ENCODE data around the gene C19orf47. TPM values are rescaled to one million over a fixed set of nuclear protein-coding genes. Genes with fewer than 3 reads are reported as not detected.

Gene C19orf47
- total RNA-seq, 1 donor from 2014 or later = 16.1 TPM

GRCh38 chr19:40339018-40339728, 9.0 kb downstream of the C19orf47 start:
- H3K9me3 ChIP-seq = no peaks in the 10 kb centered on the region
- DNase-seq (no peak), ATAC-seq (no peak)
- intact Hi-C loops (cut with DNase I) = no loop called here
- H3K4me3 ChIP-seq = no peak overlapping the region
- no peak for TF ChIP-seq CTCF (IDR thresholded peaks at IDR 0.05)
- H3K27ac ChIP-seq = no peak overlapping the region
- H3K4me1 ChIP-seq = no peaks in the 10 kb centered on the region
- H3K36me3 ChIP-seq = peaks cover 27% of the 10 kb centered on the region
- no peaks in the 10 kb centered on the region for H3K27me3 ChIP-seq

- no peaks in the 10 kb centered on the region for H3K9me3 ChIP-seq
- intact Hi-C loops (cut with DNase I) = no loop called here
These were observed 10.6 kb downstream of the C19orf47 start for GRCh38 chr19:40337594-40337993.

GRCh38 chr19:40337107-40337506, 11.1 kb downstream of the C19orf47 start:
- intact Hi-C loops (cut with DNase I) = no loop called here
- ATAC-seq = no peak
- no peaks in the 10 kb centered on the region for H3K27me3 ChIP-seq
- H3K36me3 ChIP-seq = peaks cover 48% of the 10 kb centered on the region
- no peaks in the 10 kb centered on the region for H3K4me1 ChIP-seq
- H3K9me3 ChIP-seq = no peaks in the 10 kb centered on the region
- H3K27ac ChIP-seq = no peak overlapping the region
- no peak for DNase-seq
- no peak for TF ChIP-seq CTCF (IDR thresholded peaks at IDR 0.05)
- no peak overlapping the region for H3K4me3 ChIP-seq

More at GRCh38 chr19:40337594-40337993, 10.6 kb downstream of the C19orf47 start:
- ATAC-seq = no peak
- H3K27ac ChIP-seq = no peak overlapping the region
- TF ChIP-seq CTCF (IDR thresholded peaks at IDR 0.05) = no peak
- no peaks in the 10 kb centered on the region for H3K27me3 ChIP-seq
- no peak overlapping the region for H3K4me3 ChIP-seq
- DNase-seq = no peak
- H3K36me3 ChIP-seq = peaks cover 43% of the 10 kb centered on the region
- no peaks in the 10 kb centered on the region for H3K4me1 ChIP-seq

GRCh38 chr19:40336601-40336900, 11.6 kb downstream of the C19orf47 start:
- no peak for TF ChIP-seq CTCF (IDR thresholded peaks at IDR 0.05)
- peaks cover 53% of the 10 kb centered on the region for H3K36me3 ChIP-seq
- no peaks in the 10 kb centered on the region for H3K9me3 ChIP-seq
- no peak overlapping the region for H3K4me3 ChIP-seq
- ATAC-seq (no peak), DNase-seq (no peak)
- H3K4me1 ChIP-seq = no peaks in the 10 kb centered on the region
- intact Hi-C loops (cut with DNase I) = no loop called here
- no peaks in the 10 kb centered on the region for H3K27me3 ChIP-seq
- no peak overlapping the region for H3K27ac ChIP-seq

- no peaks in the 10 kb centered on the region for H3K4me1 ChIP-seq
- no peak overlapping the region for H3K4me3 ChIP-seq
- DNase-seq (no peak), ATAC-seq (no peak)
- TF ChIP-seq CTCF (IDR thresholded peaks at IDR 0.05) = no peak
- H3K27ac ChIP-seq = no peak overlapping the region
- intact Hi-C loops (cut with DNase I) = no loop called here
- no peaks in the 10 kb centered on the region for H3K27me3 ChIP-seq
- H3K36me3 ChIP-seq = peaks cover 59% of the 10 kb centered on the region
- H3K9me3 ChIP-seq = no peaks in the 10 kb centered on the region
These were observed 12.2 kb downstream of the C19orf47 start for GRCh38 chr19:40335855-40336600.

All from upper lobe of right lung (tissue), 1 donor.